ENCODE measurements around the gene TMEM41A.
"Not testable (repeated sequence)": the region's sequence is repeated elsewhere in the genome, so short reads cannot be mapped to it uniquely, and the experiment has no call there.

Gene TMEM41A

GRCh38 chr3:185469542-185469941, 29.3 kb downstream of the TMEM41A start:
- Mint-ChIP-seq H3K27me3 (no peaks in the 10 kb centered on the region), H3K4me1 (ENCODE audit: low read depth) (no peaks in the 10 kb centered on the region), H3K27ac (no peak overlapping the region), H3K36me3 (ENCODE audit: low read depth) (peaks cover 21% of the 10 kb centered on the region), H3K9me3 (no peaks in the 10 kb centered on the region), H3K4me3 (no peak overlapping the region)
- no peak for DNase-seq

DNA sequence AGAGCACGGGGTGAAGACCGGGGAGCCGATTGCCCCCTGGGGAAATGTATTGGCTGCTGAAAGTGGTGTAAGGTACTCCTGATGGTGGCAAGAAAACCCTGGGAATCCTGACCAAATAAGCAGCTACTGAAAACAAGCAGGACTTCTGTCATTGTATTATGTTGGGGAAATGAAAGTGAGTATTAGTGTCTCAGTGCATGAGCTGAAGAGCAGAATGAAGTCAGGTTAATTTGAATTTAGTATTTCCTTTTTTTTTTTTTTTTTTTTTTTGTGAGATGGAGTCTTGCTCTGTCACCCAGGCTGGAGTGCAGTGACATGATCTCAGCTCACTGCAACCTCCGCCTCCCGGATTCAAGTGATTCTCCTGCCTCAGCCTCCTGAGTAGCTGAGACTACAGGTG, 32.7 kb downstream of the TMEM41A start:
- not testable (repeated sequence) for H3K4me1 Mint-ChIP-seq (ENCODE audit: low read depth); H3K36me3 Mint-ChIP-seq (ENCODE audit: low read depth); H3K9me3 Mint-ChIP-seq; H3K27ac Mint-ChIP-seq; H3K4me3 Mint-ChIP-seq; H3K27me3 Mint-ChIP-seq; DNase-seq

DNA sequence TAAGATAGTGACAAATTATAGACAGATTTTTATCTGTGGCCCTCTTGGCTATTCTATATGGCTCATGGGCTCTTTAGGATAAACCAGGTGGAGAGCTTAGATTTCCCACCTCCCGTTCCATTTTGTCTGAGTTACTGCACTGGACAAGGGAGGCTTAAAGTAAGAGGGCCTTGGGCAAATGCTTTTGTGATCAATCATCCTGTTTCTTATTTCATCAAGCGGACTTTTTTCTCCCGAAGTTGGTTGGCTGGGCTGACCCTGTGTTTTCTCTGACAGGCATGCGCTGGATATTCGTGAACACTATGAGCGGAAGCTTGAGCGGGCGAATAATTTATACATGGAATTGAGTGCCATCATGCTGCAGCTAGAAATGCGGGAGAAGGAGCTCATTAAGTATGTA, 33.4 kb downstream of the TMEM41A start:
- no peak for DNase-seq
- H3K4me1 Mint-ChIP-seq (ENCODE audit: low read depth) = no peaks in the 10 kb centered on the region
- peaks cover 3% of the 10 kb centered on the region for H3K36me3 Mint-ChIP-seq (ENCODE audit: low read depth)

DNA sequence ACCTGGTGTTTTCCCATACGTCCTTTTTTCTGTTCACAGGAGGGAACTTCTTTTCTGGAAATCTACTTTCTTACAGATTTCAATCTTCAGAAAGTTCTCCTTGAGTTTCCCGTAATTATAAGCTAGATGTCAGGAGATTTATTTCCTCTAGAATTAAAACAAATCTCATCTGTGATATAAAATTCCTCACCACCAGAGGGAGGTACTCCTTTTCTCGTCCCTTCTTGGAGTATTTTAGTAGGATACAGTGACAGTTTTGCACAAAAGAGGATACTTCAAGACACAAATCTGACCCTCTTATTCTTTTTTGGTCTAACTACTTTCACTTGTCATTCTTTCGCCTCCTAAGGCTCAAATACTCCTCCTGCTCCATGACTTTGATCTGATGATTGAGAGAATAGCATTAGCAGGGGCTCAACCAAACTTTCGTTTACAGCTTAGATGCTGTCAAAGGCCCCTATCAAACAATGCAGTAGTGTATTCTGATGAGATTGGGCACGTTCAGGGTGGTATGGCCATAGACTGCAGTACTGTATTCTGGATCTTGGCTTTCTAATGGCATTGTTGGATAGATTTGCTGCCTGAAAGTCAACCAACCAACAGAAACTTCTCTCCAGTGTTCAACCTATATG, 38.0 kb downstream of the TMEM41A start:
- Mint-ChIP-seq H3K4me1 (ENCODE audit: low read depth) (no peaks in the 10 kb centered on the region), H3K27ac (no peak overlapping the region), H3K27me3 (no peaks in the 10 kb centered on the region), H3K9me3 (no peaks in the 10 kb centered on the region), H3K36me3 (ENCODE audit: low read depth) (no peaks in the 10 kb centered on the region), H3K4me3 (no peak overlapping the region)
- no peak for DNase-seq

More for the DNA sequence above, 33.4 kb downstream of the TMEM41A start:
- no peak overlapping the region for H3K4me3 Mint-ChIP-seq
- H3K27ac Mint-ChIP-seq = no peak overlapping the region
- no peaks in the 10 kb centered on the region for H3K27me3 Mint-ChIP-seq
- no peaks in the 10 kb centered on the region for H3K9me3 Mint-ChIP-seq

- Mint-ChIP-seq H3K27ac (no peak overlapping the region), H3K36me3 (ENCODE audit: low read depth) (no peaks in the 10 kb centered on the region), H3K9me3 (no peaks in the 10 kb centered on the region), H3K27me3 (no peaks in the 10 kb centered on the region), H3K4me1 (ENCODE audit: low read depth) (no peaks in the 10 kb centered on the region), H3K4me3 (no peak overlapping the region)
- no peak for DNase-seq
These were observed 38.5 kb downstream of the TMEM41A start for GRCh38 chr3:185460309-185460708.

GRCh38 chr3:185457376-185457775, 41.5 kb downstream of the TMEM41A start:
- Mint-ChIP-seq H3K27ac (no peak overlapping the region), H3K27me3 (no peaks in the 10 kb centered on the region)

DNA sequence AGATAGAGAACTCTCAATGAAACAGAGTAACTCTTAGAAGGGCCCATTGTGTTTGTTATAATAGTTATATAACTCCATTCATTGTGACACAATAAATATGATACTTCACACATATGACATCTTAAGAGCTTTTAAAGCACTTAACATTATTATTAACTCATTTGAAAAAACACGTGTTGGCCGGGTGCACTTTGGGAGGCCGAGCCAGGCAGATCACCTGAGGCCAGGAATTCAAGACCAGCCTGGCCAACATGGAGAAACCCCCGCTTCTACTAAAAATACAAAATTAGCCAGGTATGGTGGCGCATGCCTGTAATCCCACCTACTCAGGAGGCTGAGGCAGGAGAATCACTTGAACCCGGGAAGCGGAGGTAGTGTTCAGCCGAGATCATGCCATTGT, 47.4 kb downstream of the TMEM41A start:
- H3K36me3 Mint-ChIP-seq (ENCODE audit: low read depth); H3K4me1 Mint-ChIP-seq (ENCODE audit: low read depth); DNase-seq; H3K9me3 Mint-ChIP-seq; H3K27me3 Mint-ChIP-seq; H3K4me3 Mint-ChIP-seq; H3K27ac Mint-ChIP-seq: not testable (repeated sequence)

More at GRCh38 chr3:185457376-185457775, 41.5 kb downstream of the TMEM41A start:
- no peak for DNase-seq
- Mint-ChIP-seq H3K36me3 (ENCODE audit: low read depth) (no peaks in the 10 kb centered on the region), H3K4me1 (ENCODE audit: low read depth) (no peaks in the 10 kb centered on the region), H3K9me3 (no peaks in the 10 kb centered on the region), H3K4me3 (no peak overlapping the region)

GRCh38 chr3:185448107-185448506, 50.7 kb downstream of the TMEM41A start:
- H3K27ac Mint-ChIP-seq = no peak overlapping the region
- no peak overlapping the region for H3K4me3 Mint-ChIP-seq

DNA sequence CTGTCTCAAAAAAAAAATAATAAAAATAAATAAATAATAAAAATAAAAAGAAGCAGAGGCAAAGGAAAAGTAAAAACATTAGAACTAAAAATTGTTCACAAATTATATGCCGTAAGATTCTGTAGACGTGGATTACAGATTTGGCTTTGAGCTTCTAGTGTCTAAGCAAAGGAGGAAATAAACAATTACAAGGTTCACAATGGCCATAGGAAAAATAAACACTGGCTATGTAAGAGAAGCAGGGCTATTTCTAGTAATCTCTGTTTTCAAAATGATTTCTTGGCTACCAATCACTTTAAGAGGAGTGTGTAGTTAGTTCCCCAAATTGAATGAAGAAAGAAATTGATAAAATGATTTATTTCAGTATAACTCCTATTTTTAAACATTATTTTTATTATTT, 54.5 kb downstream of the TMEM41A start:
- H3K27ac Mint-ChIP-seq = no peak overlapping the region
- H3K27me3 Mint-ChIP-seq = no peaks in the 10 kb centered on the region
- no peak overlapping the region for H3K4me3 Mint-ChIP-seq
- no peak for DNase-seq
- H3K9me3 Mint-ChIP-seq = no peaks in the 10 kb centered on the region
- H3K4me1 Mint-ChIP-seq (ENCODE audit: low read depth) = no peaks in the 10 kb centered on the region
- H3K36me3 Mint-ChIP-seq (ENCODE audit: low read depth) = no peaks in the 10 kb centered on the region

More at GRCh38 chr3:185448107-185448506, 50.7 kb downstream of the TMEM41A start:
- Mint-ChIP-seq H3K27me3 (no peaks in the 10 kb centered on the region), H3K4me1 (ENCODE audit: low read depth) (no peaks in the 10 kb centered on the region), H3K36me3 (ENCODE audit: low read depth) (no peaks in the 10 kb centered on the region), H3K9me3 (no peaks in the 10 kb centered on the region)
- DNase-seq = no peak

DNA sequence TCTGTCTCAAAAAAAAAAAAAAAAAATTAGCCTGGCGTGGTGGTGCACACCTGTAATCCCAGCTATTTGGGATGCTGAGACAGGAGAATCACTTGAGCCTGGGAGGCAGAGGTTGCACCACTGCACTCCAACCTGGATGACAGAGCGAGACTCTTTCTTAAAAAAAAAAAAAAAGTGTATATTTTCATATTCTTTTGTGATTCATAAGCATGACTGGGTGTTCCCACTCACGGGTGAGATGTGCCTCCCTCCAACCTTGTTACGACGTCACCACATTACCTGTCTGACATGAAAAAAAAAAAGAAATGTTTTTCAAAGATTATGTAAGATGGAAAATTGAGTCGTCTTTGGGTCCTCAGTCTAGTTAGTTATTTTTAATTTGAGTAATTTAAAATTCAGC, 56.8 kb downstream of the TMEM41A start:
- no peaks in the 10 kb centered on the region for H3K36me3 Mint-ChIP-seq (ENCODE audit: low read depth)
- no peak overlapping the region for H3K27ac Mint-ChIP-seq
- no peaks in the 10 kb centered on the region for H3K4me1 Mint-ChIP-seq (ENCODE audit: low read depth)
- H3K27me3 Mint-ChIP-seq = no peaks in the 10 kb centered on the region
- H3K9me3 Mint-ChIP-seq = no peaks in the 10 kb centered on the region
- DNase-seq = no peak
- H3K4me3 Mint-ChIP-seq = no peak overlapping the region

DNA sequence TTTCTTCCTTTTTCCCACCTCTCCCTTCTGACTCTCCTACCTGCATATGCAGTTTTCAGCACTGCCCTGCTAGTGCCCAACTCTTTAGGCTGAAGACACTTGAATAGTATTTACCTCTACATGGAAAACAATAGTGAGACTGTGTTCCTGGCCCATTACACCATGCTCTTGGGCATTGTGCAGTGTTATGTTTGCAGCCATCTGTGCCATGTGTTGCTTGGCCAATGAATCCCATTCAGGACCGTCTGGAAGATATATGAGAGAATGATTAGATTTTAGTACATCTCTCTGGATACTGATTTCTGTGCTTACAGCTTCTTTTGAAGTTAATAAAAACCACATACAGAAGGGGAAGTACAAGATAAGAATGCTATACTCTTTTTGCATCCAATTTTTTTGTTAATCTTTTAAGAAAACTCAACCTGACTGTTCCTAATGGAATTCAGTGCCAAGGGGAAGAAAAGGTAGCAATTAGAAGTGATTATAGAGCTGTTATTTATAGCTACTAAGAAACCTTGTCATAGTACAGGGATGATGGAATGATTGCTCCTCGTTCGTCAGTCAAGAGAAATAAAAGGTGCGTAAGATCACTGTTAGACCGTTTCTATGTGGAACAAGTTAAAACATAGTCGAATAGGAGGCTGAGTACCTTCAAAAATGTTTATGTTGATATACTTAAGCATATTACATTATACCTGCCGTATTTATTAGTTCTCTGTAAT, 58.9 kb downstream of the TMEM41A start:
- no peak for DNase-seq
- H3K4me3 Mint-ChIP-seq = no peak overlapping the region
- no peaks in the 10 kb centered on the region for H3K4me1 Mint-ChIP-seq (ENCODE audit: low read depth)
- no peaks in the 10 kb centered on the region for H3K27me3 Mint-ChIP-seq
- no peak overlapping the region for H3K27ac Mint-ChIP-seq
- H3K9me3 Mint-ChIP-seq = no peaks in the 10 kb centered on the region
- H3K36me3 Mint-ChIP-seq (ENCODE audit: low read depth) = no peaks in the 10 kb centered on the region
